ENCODE results near the gene PPM1N.

PPM1N gene

DNA sequence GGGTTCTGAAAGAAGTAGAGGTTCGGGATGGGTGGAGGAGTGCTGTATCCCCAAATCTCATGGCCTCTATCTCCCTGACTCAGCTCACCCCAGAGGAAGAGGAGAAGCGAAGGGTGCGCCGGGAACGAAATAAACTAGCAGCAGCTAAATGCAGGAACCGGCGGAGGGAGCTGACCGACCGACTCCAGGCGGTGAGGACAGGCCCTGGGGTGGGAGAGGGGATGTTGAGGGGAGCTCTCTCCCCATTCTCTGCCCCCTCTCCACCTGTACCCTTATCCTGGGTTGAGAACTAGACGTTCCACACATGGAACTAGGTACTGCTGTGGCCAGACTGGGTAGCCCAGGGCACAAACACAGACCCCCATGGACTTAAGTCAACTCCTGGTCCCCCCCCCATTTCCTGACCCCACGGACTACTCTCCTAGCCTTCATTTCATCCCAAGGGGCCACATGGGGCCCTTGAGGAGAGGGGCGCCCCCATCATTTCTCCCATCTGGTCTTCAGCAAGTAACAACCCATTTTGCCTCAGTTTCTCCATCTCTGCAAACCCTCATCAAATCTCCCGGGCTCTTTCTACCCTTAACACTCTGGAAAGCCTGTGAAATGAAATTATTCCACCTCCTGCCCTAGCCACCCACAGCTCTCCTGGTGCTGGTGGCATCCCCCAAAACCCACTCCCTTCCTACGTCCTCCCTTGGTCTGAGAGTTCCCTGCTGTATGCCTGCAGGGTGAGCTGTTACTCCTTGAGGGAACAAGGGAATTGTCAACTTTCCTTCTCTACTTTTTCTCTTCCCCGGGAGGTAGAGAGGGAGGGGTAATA, 26.9 kb upstream of the PPM1N start:
- no peak for DNase-seq

DNA sequence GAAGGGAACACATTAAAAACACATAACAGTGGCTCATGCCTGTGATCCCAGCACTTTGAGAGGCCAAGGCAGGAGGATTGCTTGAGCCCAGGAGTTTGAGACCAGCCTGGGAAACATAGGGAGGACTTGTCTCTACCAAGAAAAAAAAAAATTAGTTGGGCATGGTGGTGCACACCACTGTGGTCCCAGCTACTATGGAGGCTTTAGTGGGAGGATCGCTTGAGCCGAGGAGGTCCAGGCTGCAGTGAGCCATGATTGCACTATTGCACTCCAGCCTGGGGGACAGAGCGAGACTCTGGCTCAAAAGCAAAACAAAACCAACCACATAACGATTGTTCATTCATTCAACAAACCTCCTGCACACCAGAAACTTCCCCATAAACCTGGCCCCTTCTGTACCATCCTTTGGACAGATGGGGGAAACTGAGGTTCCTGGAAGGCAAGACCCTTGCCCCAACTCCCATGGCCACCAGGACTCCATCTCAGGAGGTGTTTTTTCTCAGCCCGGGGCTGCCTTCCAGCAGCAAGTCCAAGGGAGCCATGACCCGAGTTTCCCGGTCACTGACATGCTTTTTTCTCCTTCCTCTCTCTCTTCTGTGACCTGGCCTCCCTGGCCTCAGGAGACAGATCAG, 26.2 kb upstream of the PPM1N start:
- DNase-seq, result no peak

DNA sequence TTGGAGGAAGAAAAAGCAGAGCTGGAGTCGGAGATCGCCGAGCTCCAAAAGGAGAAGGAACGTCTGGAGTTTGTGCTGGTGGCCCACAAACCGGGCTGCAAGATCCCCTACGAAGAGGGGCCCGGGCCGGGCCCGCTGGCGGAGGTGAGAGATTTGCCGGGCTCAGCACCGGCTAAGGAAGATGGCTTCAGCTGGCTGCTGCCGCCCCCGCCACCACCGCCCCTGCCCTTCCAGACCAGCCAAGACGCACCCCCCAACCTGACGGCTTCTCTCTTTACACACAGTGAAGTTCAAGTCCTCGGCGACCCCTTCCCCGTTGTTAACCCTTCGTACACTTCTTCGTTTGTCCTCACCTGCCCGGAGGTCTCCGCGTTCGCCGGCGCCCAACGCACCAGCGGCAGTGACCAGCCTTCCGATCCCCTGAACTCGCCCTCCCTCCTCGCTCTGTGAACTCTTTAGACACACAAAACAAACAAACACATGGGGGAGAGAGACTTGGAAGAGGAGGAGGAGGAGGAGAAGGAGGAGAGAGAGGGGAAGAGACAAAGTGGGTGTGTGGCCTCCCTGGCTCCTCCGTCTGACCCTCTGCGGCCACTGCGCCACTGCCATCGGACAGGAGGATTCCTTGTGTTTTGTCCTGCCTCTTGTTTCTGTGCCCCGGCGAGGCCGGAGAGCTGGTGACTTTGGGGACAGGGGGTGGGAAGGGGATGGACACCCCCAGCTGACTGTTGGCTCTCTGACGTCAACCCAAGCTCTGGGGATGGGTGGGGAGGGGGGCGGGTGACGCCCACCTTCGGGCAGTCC, 25.5 kb upstream of the PPM1N start:
- no peak for DNase-seq

DNA sequence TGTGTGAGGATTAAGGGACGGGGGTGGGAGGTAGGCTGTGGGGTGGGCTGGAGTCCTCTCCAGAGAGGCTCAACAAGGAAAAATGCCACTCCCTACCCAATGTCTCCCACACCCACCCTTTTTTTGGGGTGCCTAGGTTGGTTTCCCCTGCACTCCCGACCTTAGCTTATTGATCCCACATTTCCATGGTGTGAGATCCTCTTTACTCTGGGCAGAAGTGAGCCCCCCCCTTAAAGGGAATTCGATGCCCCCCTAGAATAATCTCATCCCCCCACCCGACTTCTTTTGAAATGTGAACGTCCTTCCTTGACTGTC, 24.9 kb upstream of the PPM1N start:
- DNase-seq, result no peak

DNA sequence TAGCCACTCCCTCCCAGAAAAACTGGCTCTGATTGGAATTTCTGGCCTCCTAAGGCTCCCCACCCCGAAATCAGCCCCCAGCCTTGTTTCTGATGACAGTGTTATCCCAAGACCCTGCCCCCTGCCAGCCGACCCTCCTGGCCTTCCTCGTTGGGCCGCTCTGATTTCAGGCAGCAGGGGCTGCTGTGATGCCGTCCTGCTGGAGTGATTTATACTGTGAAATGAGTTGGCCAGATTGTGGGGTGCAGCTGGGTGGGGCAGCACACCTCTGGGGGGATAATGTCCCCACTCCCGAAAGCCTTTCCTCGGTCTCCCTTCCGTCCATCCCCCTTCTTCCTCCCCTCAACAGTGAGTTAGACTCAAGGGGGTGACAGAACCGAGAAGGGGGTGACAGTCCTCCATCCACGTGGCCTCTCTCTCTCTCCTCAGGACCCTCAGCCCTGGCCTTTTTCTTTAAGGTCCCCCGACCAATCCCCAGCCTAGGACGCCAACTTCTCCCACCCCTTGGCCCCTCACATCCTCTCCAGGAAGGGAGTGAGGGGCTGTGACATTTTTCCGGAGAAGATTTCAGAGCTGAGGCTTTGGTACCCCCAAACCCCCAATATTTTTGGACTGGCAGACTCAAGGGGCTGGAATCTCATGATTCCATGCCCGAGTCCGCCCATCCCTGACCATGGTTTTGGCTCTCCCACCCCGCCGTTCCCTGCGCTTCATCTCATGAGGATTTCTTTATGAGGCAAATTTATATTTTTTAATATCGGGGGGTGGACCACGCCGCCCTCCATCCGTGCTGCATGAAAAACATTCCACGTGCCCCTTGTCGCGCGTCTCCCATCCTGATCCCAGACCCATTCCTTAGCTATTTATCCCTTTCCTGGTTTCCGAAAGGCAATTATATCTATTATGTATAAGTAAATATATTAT, 24.3 kb upstream of the PPM1N start:
- DNase-seq, result no peak

DNA sequence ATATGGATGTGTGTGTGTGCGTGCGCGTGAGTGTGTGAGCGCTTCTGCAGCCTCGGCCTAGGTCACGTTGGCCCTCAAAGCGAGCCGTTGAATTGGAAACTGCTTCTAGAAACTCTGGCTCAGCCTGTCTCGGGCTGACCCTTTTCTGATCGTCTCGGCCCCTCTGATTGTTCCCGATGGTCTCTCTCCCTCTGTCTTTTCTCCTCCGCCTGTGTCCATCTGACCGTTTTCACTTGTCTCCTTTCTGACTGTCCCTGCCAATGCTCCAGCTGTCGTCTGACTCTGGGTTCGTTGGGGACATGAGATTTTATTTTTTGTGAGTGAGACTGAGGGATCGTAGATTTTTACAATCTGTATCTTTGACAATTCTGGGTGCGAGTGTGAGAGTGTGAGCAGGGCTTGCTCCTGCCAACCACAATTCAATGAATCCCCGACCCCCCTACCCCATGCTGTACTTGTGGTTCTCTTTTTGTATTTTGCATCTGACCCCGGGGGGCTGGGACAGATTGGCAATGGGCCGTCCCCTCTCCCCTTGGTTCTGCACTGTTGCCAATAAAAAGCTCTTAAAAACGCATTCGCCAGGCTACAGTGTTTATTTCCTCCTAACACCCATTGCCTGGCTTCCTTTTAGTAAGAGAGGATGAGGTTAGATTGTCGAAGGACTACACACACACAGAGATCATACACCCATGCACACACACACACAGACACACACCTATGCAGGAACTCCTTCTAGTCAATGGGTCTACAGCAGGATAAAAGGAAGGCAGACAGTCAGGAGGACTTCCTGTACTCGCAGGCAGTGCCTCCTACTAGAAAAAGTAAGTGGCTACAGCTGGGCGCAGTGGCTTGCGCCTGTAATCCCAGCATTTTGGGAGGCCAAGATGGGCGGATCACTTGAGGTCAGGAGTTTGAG, 23.4 kb upstream of the PPM1N start:
- no peak for DNase-seq

DNA sequence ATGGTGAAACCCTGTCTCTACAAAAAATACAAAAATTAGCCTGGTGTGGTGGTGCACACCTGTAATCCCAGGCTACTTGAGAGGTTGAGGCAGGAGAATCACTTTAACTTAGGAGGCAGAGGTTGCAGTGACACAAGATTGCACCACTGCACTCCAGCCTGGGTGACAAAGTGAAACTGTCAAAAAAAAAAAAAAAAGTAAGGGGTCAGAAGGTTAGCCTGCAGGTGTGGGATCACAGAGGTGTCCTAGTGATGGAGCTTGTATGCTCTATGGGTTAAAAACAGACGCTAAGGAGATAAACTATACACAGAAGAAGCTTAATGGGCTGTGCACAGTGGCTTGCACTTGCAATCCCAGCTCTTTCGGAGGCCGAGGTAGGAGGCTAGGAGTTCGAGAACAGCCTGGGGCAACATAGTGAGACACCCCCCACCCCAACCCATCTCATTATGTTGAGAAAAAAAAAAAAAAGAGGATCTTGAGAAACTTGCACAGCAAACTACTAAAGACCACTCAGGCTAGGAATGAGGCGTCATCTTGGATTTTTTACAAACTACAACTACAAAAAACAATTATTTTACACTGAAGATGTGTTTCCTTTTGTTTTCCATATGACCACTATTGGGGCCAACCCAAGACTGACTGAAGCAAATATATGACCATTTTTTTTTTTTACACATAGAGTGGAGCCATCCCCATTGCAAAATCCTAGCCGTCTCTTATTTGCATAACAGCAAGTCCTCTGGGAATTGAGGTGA, 22.5 kb upstream of the PPM1N start:
- DNase-seq, result no peak

DNA sequence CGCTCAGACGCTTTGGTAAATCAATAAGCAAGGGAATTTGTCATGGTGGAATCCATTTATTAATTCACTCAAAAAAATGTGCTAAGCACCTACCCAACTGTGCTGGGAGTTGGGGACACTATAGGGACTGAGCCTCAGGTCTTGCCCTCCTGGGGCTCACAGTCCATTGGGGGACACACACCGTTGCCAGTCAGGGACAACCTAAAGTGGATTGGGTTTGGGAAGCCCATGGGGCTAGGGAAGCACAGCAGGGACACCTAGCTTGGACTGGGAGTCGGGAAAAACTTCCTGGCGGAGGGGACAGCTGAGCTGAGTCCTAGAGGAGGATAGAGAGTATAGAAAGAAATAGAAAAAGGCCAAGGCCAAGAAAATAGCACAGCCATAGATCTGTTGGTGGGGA, 21.9 kb upstream of the PPM1N start:
- DNase-seq, result no peak

DNA sequence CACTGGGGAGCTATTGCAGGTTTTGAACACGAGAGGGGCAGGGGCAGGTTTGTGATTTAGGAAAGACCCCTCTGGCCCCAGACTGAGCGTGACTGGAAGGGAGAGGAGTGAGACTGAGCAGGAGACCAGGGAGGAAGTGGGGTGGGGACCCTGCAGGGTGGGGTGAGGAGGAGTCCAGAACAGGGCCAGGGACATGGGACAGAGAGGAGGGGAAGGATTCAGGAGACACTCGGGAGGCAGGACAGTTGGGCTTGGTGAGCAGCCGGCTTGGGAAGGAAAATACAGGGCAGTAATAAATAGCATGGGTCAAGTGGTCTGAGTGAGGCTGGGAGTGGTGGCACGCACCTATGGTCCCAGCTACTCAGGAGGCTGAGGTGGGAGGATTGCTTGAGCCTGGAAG, 21.1 kb upstream of the PPM1N start:
- no peak for DNase-seq

DNA sequence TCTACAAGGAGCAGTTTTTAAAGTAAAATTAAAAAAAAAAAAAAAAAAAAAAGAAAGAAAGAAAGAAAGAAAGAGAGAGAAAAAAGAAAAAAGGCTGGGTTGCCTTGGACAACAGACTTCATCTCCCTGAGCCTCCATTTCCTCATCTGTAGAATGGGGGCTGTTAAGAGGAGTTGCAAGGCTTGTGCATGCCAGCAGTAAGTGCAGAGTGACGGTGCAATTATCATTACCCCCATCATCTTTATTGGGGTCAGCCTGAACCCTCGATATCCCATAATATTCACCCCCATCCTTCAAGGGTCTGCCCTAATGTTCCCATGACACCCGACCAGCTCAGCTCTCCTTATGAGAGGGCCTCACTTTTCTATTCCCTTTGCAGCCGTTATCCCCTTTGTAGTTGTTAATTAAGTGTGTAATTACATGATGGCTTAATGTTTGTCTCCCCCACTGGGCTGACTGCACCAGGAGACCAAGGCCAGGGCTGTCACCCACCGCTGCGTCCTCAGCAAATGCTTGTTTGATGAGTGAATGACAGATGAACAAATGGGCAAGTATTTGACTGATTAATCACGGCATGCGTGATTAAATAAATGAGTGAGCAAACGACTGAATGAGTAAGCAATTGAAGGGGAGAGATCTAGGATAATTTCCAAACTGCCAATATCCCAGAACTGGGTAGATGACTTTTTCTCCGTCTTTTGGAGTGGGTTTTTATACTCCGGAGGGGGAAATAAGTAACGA, 20.4 kb upstream of the PPM1N start:
- no peak for DNase-seq

DNA sequence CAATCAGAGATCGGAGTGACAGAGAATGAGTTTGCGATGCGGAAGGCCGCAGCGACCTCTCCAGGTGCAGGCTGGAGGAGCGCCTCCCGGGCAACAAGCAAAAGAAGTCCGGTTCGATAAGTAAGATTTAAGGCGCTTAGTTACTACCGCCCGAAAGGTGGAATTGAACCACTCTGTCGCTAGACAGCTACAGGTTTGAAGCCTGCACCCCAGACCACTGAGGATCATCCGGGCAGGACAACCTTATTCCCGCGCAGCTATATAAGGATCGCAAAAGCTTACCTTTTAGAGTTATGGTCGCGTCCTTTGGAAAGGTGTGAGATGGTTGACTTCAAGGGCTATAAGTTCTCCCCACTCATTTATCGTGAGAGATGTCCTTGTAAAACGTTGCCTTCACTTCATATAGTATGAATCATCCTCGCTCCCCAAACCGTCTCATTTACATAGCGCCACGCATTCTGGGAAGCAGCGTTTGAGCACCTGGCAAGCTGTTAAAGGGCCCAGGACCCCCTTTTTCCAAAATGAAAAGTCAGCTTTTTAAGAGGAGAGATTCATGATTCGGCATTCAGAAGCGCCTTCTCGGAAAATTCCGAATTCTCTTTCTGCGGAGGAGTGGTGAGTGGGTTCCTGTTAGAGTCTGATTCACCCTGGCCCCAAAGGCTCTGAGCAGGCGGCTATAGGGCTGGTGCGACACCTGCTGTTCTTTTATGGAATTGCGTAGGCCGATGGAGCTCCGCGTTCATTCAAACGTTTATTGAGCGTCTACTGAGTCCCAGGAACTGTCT, 19.6 kb upstream of the PPM1N start:
- DNase-seq, result peak; percentile 95

DNA sequence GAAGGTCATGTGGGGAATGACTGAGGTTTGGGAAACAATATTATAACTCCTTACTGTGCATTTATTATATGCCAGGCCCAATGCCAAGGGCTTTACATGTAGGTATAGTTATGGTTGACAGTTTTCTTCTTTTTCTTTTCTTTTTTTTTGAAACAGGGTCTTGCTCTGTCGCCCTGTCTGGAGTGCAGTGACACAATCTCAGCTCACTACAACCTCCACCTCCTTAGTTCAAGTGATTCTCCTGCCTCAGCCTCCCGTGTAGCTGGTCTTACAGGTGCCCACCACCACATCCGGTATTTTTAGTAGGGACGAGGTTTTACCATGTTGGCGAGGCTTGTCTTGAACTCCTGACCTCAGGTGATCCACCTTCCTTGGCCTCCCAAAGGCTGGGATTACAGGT, 15.2 kb upstream of the PPM1N start:
- DNase-seq, result no peak

DNA sequence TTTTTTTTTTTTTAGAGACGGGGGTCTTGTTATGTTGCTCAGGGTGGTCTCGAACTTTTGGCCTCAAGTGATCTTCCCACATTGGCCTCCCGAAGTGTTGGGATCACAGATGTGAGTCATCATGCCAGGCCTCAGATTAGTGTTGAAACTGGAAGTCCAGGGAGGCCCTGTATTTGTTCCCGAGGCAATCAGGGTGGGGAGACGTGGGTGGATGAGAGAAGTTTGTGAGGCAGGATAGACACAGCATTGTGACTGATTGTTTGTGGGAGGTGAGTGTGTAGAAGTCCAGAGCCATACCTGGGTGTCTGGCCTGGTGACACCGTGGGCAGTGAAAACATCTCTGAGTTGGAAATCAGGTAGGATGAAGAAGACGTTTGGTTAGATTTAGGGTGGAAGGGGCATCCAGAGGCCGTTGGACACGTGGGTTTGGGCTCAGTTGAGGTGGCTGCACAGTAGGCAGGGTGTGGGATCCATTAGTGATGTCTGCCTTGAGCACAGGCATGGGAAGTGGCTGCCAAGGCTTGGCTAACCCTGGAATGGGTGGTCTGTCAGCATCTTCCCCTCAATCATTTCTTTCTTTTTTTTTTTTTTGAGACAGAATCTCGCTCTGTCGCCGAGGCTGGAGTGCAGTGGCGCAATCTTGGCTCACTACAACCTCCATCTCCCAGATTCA, 13.8 kb upstream of the PPM1N start:
- DNase-seq, result no peak

DNA sequence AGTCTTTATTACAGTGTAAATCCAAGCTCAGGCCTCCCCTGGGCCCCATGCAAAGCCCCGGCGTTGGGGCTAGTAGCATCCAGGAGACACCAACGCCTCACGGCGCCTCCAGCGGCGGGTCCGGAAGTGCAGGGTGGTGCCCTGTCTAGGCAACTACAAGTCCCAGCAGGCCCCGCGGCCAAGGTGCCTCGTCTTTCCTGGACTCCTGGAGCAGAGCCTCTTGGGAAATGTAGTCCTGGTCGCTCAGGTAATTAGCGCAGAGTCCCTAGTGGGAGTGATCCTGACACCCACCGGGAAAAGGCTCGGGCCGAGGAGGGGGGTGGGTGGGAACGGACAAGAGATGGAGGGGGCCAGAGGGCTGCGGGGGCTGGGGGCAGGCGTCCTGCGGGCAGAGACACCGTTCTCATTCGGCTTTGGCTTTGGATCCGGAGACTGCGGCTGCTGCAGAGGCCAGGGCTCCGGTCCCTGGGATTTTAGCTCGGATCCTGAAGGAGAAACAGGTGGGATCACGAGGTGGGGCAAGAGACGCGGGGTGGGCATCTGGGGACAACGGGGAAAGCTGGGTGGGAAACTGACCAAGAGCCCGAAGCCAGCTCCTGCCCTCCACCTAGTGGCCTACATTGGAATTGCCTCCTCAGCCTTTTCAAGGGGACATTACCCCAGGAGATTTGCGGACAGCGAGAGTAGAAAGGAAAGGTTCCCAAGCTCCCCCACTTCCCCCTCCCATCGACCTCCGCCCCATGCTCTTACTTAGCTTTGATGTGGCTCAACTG, 12.8 kb upstream of the PPM1N start:
- peak; percentile 98 for DNase-seq

DNA sequence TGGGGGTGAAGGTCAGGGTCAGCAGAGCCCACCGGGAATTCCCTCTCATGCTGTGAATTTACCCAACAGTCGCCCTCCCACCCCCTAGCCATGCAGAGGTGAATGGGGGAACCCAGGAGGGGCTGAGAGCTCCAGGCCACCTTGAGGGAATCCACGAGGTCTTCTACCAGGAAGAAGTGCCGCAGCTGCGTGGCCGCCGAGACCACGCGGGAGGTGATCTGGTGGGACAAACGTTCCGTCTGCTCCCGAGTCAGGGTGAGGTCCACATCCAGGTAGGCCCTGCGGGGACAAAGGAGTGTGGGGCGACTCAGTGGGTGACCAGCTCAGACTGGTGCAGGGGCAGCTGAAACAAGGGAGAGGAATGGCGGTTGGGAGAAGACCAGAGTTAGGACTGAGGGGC, 9.5 kb upstream of the PPM1N start:
- DNase-seq, result no peak

DNA sequence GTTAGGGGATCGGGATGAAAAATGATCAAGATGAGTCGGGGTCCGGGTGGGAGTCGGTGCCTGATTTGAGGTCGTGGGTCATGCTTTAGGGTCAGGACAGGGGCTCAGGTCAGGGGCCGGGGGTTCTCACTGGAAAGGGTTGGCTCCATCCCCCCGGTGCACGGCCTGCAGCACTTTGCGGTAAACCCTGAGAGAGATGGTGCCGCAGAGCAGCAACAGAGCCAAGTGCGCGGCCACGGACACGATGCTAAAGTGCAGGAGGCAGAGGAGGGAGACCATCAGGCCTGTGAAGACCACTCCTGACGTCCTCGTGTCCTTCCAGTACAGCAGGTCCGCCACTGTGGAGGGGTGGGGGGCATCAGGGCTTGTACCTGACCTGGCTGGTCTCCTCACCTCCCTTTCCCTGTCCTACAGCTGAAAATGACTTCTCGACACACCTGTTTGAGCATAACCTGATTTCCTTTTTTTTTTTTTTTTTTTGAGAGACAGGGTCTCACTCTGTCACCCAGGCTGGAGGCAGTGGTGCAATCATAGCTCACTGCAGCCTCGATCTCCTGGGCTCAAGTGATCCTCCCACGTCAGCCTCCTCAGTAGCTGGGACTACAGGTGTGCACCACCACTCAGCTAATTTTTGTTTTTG, 8.9 kb upstream of the PPM1N start:
- DNase-seq, result no peak

DNA sequence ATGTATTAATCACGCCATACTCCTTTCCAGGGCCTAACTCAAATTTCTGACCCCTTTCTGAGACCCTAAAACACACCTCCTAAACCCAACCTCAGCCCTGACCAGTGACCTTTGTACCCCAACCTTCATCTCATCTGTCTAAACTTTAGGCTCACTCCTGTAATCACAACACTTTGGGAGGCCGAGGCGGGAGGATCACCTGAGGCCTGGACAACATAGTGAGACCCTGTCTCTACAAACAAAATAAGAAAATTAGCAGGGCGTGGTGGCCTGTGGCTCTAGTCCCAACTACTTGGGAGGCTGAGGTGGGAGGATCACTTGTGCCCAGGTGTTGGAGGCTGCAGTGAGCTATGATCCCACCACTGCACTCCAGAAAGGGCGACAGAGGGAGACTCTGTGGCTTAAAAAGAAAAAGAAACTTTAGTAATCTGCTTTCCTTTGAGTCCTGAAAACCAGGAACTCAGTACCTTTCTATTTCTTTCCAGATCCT, 6.1 kb upstream of the PPM1N start:
- no peak for DNase-seq

Data from MV-4-11 (cell line).